ENCODE results near the gene PSG6.
"Not testable (repeated sequence)": the region's sequence is repeated elsewhere in the genome, so short reads cannot be mapped to it uniquely, and the experiment has no call there.

- TF ChIP-seq YY1 (IDR thresholded peaks at IDR 0.05; ENCODE audit: insufficient read depth, insufficient read length); ZNF274 (IDR thresholded peaks at IDR 0.05; ENCODE audit: low read depth, low read length); SUZ12 (IDR thresholded peaks at IDR 0.05; ENCODE audit: extremely low read depth, insufficient read depth, insufficient read length): not testable (repeated sequence)
These were observed 15.7 kb upstream of the PSG6 start for GRCh38 chr19:42933412-42933811.

All from NT2/D1 (cell line).